ENCODE data around the gene USF2.

GRCh38 chr19:35314858-35315470 lies 46.2 kb downstream of the USF2 start:
- TF ChIP-seq CTCF (IDR thresholded peaks at IDR 0.05) (no peak), POLR2A (IDR thresholded peaks at IDR 0.05) (no peak), EP300 (IDR thresholded peaks at IDR 0.05; ENCODE audit: low read depth) (no peak)
